DMS79 (cell line): ENCODE measurements around the gene AGAP1.
A peak's percentile ranks its signal among the peaks of the same experiment; 100 is the strongest.

ENCODE experiments used
- DNase-seq: peaks from one replicate; lab custom pipeline; 2025; lab: John Stamatoyannopoulos, UW

AGAP1 gene

DNA sequence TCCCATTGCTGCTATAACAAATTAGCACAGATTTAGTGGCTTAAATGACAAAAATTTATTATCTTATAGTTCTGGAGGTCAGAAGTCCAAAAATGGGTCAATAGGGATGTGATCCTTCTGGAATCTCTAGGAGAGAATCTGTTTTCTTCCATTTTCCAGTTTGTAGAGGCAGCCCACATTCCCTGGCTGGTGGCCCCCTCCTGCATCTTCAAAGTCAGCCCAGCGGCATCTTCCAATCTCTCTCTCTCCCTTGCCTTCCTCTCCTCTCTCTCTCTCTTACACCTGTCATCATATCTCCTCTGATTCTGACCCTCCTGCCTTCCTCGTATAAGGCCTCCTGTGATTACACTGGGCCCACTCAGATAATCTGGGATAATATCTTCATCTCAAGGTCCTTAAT, 3.9 kb upstream of the AGAP1 start:
- no peak for DNase-seq

DNA sequence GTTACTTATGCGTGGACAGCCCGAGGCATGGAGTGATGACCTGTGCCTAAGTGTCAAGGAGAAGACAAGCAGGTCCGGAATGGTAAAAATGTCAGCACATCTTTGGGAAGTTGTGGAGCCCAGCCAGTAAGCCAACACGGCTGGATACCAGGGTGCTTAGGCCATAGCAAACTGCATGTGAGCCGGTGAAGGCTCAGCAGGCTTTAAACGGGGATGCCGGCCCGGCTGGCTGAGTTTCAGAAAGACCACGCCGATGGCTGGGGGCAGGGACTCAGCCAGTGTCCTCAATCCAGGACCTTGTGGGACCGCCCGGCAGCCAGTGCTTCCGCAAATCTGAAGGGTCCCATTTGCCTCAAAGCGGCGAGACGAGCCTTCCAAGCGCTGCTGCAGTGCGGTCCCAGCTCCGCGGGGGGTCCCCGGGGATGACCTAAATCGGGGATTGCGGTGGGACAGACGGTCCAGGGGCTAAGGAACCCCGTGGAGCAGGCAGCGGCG, 946 bp upstream of the AGAP1 start:
- DNase-seq, result no peak

DNA sequence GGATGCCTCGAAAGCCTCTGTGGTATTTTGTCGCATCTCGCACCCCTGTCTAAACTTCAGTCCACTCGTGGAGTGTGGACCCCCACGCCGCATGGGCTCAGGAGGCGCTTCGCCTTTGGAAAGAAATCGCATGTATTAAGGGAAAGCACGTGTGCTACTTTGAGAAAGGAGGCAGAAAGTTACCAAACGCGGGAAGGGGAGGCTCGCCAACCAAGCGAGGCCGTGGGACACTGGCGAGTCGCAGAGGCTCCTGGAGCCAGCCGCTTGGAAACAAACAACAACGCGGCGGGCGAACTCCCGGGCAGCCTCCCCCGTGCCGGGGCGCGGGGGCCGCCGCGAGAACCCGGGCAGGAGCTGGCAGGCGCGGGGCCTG, 455 bp upstream of the AGAP1 start:
- no peak for DNase-seq

DNA sequence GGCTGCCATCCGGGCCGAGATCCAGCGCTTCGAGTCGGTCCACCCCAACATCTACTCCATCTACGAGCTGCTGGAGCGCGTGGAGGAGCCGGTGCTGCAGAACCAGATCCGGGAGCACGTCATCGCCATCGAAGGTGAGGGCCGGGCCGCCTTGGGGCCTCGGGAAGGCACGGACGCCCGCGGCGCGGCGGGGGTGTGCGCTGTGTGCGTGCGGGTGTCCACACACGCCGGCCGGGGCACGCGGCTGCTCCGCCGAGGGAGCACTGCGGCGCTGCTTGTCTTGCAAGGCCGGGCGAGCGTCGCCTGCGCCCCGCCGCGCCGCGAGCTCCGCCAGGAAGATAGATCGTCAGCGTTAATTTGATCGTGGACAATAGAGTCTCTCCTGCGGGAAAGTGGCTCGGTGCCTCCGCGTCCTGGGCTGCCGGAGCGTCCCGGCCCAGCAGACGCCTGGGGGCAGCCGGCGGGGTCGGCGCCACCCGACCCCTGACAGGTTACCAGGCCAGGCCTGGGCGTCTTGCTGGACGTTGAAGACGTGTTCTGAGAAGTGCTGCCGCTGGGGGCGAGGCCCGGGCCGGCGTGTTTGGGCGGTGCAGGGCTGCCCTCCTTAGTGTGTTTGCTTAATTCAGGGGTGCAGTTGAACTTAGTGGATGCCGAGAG, 1.0 kb downstream of the AGAP1 start:
- no peak for DNase-seq

DNA sequence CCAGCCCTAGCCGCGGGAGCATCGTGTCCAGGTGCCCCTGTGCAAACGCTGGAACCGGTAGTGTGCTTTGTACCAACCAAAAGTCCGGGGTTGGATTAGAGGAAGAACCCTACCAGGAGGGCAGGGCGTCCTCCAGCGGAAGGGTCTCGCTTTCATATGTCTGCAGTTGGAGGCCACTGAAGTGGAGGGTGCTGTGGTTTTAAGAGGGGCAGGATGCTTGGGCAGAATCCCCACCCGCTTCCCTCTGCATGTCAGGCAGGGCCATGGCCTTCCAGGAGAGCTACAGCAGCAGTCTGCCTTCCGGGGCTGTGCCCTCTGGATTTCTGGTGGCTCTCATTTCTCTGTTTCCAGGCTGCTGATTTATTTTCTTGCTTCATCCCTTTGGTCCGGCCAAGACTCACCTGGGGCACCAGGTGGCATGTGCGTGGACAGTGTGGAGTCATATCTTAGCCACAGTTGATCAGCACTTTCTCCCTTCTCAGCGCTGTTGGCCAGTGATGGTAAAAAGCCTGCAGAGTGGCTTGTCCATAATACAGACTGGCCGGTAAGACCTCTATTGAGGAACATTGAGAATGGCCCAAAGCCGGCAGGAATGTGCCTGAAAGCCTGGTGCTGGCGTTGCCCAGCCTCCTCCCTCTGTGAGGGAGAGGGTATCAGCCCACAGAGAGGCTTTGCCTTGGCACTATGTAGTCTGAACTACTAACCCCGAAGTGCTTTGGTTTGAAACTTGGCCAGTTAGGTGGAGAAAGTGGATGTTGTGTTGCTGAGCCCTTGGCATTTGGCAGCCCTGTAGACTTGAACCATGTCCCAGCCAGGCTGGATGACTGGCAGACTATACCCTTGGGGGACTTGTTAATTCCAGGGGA, 1.8 kb downstream of the AGAP1 start:
- DNase-seq, result peak; percentile 7

DNA sequence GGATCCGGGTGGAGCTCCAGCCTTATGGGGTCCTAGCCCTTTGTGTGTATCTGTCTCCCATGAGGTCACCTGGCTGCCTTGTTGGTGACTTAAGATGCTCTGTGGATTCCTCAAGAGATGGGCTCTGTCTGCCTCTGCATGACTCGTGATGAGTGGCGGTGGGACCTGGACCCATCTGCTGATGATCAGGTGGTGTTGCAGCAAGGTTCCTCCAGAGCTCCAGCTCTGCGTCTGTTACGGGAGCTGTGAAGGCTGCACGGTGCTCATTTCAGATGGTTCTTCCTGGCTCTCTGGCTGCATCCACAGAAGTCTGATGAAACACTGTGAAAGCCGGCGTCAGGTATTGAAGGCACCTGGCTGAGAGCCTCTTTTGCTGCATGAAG, 2.4 kb downstream of the AGAP1 start:
- DNase-seq, result peak; percentile 27

DNA sequence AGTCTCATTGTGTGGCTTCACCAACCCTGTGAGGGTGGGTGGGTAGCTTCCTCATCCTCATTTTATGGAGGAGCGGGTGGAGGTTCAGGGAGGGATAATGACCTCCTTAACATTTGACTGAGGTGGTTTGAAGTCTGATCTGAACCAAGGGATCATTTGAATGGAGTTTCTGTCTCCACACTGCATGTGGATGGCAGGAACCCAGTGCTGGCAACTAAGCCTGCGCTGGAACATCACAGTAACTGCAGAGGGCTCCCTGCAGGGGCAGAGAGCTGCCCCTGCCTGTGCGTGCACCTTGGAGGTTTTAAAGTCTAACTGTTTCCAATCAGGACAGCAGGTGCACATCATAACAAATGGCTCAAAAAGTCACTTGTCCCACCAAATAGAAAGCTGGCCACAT, 3.3 kb downstream of the AGAP1 start:
- DNase-seq, result no peak

DNA sequence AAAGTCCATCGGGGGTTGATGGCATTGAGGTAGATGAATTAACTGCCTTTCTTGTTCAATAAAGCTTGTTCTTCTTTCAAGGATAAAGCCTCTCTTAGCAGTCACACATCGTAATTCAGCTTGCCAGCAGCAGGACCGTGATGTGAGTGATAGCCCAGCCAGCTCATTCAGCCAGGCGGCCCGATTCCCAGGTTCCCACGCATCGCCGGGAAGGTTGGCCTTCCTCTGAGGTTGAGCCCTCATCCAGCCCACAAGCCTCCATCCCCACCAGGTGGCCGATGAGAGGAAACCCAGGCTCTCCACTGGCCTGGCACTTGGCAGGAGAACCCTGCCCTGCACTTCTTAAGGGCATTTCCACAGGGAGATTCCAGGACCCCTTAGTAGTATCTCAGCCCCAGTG, 4.7 kb downstream of the AGAP1 start:
- DNase-seq, result no peak

DNA sequence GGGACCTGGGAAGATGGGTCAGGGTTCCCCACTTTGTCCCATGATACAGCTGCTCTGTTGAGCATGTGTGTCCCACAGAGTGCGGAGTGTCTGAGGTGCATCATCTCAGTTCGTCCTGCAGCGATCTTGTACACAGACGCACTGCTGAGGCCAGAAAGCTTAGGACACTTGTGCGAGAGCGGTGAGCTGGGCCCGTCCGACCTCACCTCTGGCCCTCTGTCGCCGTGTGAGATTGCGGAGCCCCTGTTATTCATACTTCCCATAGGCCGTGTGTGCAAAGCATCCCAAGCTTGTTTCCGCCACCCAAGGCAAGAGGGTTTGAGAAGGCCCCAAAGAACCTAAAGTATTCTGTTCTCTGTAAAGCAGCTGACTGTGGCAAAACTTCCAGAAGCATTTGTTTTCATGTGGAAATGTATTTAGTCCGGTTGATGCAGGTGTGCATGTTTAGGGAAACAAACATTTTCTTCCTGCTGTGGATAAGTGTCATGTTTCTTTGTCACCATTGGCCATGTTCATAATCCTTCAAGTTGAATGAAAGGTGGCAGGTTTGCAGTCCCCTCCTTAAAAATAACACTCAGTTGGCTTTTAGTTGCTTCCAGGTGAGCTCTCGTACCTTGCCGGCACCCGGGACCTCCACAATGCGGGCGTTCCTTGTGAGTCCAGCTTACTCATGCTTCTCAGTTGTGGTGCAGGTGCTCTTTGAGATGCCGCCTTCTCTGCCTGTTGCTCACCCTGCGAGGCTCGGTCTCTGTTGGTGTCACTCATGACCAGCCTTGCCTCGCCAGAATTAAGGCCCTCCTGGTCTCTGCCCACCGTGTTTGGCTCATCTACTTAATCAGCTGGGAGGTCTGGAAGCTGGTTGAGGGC, 5.3 kb downstream of the AGAP1 start:
- DNase-seq, result no peak

DNA sequence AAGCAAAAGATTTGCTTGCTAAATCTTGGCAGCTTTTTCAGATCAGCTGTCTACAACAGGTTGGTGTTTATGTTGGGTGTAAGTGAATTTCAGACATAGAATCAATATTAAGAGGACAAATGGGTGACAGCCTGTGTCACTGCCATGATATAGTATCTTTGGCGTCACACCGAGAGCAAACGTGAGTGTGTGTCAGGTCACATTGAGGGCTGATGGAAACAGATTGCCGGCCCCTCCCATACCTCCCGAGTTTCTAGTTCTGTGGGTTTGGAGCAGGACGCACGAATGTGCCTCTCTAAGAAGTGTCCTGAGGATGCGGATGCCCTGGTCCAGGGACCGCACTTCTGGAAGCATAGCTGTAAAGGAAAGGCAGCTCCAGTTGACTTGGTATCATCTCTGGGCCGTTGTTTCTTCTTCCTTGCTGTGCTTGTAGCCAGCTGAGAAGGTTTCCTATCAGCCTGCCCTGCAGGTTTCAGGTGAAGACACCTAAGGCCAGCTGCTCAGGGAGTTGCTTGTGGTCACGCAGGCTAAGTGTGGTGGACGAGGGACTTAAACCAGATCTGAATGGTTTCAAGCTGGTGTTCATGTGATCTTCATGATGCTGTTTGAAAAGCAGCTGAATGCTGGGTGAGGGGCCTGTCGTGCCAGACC, 6.4 kb downstream of the AGAP1 start:
- no peak for DNase-seq

DNA sequence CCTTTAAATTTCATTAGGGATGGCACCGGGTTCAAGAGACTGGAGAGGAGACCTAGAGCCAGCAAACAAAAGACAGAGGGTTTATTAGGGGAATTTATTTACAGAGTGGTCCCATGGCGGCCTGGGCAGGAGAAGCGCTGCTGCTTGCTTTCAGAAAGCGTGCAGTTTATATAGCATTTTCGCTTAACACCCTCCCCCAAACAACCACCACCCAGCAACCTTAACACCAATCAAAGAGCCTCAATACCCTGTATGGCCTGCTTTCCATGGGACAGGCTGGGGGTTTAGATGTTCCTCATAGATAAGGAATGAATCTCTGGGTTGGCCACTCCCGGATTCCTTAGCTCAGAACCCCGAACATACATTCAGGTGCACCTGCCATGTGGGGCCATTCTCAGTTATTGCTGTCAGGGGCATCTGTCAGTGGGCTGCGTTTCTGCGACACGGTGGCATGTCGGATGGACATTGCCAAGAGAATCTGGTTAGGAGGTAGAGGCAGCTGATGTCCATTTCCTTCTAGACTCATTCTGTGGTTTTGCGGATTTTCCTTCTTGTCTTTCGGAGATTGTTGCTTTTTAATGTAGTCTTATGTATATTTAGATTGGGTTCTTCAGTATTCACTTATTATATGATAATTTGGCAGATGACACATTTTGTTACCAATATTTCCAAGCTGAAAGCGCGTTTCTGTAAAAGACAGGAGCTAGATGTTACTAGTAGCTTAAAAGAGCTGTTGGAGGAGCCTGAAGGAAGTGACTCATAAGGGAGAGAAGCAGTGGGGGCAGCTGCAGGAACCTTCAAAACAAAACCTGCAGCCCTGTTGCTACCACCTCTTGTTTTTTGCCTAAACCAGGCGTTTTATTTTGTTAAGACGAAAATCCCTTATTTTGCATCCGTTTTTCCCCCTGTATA, 7.2 kb downstream of the AGAP1 start:
- no peak for DNase-seq

DNA sequence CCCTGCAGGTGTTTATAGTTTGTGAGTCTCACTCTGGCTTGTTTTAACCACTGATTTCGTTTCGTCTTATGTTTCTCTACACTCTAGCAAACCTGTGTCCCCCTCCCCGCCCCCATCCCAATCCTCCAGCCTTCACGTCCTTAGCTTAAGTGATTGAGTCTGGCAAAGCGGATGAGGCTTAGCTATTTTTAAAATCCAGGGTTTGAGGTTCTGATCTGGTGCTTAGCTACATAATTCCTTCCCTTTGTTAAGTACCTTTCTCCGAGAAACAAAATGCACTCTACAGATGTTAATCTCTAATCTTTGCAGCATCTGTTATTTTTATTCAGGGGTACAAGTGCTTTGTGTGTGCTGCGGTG, 7.8 kb downstream of the AGAP1 start:
- no peak for DNase-seq

DNA sequence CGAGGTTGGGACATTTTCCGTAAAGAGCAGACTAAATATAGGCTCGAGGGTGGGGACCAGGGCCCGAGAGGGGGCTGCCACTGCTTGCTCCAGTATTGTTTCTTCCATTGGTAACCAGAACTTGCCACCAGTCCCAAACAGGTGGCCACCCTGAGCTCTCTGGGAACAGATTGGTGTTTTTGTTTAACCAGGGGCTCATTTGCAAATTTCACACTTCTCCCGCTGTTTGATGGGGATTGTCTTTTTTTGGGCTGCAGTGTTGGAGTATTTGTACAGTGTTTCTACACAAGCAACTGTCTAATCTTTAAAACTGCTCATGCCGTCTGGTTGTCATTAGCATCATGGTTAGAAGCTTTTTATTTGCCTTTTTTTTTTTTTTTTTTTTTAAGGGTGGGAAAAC, 8.5 kb downstream of the AGAP1 start:
- no peak for DNase-seq

DNA sequence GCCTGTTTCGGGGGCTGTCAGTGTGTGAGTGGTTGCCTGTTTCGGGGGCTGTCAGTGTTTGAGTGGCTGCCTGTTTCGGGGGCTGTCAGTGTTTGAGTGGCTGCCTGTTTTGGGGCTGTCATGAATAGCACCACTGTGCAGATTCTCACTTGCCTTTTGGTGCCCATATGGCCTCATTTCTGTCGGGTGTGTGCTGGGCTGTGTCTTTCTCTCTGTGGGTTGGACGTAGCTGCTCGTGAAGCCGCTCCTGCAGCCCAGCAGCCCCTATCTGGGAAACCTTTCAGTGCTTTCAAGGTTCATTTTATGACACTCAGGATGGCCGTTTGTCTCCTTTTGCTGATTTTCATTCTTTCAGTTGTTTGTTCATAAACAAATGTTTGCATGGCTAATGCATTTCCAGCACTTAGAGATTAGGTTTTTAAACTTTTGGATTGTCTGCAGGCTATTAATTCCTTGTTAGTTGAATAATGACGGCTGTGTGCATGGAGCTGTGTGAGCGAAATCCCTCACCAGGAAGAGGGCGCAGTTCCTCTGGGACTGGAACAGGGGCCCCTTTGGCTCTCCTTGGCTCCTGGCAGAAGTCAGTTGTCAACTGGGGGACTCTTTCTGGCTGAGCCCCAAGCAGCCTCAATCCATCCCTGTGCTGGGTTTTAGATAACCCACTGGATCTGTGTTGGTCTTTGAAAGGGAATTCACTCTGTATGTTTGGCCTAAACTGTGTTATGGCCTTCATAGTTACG, 10.8 kb downstream of the AGAP1 start:
- no peak for DNase-seq

DNA sequence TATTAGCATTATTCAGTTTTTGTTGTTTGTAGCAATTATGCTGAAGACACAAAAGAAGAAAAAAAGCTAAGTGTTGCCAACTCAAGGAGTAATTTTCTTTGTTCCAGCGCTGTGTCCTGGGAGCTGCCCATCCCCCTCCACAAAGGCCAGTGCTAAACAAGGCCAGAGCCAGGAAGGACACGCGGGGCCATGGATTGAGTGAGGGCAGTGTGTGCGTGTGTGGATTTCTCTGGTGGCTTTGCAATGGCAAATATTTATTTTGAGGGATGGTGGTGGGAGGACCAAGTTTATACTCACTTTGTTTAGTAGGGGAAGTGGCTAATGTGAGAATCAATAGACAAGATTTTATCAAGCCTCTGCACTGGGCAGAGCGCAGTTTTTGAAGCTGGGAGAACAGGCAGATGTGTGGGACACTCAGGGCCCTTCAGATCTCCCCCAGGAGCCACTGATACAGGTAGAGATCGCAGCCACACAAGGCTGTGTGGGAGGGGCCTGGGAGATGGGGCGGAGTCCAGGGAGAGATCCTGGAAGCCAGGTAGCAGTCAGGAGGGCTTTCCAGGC, 11.4 kb downstream of the AGAP1 start:
- DNase-seq, result no peak

DNA sequence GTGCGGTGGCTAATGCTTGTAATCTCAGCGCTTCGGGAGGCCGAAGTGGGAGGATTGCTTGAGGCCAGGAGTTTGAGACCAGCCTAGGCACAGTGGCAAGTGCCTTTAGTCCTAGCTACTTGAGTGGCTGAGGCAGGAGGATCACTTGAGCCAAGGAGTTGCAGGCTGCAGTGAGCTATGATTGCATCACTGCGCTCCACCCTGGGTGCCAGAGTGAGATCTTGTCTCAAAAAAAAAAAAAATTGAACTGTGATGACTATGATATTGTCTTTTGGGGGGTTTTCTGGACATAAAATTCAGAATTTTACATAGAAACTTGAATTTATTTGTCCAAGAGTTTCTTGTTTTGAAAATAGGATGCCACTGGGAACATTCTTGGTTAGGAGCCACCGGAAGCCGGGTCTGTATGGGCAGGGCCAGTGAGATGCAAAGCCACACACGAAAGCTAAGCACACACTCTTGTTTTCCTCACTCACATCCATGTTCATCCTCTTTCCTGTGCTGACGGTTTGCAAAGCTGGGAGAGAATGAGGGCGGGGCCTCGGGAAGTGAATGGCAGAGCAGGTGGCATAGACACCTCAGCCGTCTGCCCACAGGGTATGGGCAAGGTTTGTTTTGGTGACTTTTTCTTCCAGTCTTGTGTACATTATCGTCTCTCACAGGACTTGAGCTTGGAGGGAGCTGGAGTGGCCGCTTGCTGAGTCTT, 12.6 kb downstream of the AGAP1 start:
- peak; percentile 12 for DNase-seq

DNA sequence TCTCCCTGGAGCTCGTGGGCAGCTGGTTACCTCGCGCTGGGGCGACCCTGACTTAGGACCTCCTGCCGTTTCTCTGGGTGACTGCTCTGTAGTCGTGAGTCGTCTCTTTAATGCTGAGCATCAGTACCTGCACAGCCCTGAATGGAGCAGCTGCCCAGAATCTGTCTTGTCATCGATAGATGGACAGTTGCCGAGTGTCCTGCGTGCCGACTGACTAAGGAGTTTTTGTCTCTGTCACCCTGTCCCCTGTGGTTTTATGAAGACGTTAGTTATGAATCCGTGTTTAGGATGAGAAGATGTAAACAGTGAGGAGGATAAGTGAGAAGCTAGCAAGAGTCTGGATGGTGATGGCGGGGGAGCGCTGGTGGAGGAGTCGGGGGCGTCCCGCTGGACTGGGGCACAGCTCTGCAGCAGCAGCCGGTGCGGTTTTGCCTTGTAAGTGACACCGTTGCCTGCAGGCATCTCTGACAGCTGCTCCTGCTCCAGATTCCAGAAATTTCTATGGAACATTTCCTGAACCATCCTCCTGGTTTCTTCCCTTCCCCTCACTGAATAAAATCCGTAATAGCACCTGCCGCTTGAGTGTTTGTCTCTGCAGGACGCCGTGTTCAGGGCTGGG, 13.3 kb downstream of the AGAP1 start:
- no peak for DNase-seq

DNA sequence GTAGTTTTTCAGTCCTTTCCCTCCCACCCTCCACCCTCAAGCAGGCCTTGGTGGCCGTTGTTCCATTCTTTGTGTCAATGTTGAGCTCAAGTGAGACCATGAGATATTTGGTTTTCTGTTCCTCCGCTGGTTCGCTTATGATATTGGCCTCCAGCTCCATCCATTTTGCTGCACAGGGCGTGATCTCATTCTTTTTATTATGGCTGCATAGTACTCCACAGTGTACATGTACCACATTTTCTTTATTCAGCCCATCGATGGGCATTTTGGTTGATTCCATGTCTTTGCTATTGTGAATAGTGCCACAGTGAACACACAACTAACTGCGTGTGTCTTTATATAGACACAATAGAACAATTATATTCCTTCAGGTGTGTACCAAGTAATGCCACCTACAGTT, 14.1 kb downstream of the AGAP1 start:
- no peak for DNase-seq
